HG03571 (cell line): ENCODE data around the gene TRPV4.
"Not testable (repeated sequence)": the region's sequence is repeated elsewhere in the genome, so short reads cannot be mapped to it uniquely, and the experiment has no call there.

Experiments used
- ATAC-seq: cut with Tn5 transposase; IDR thresholded peaks from one replicate; pipeline ENCODE4 v1.9.1; 2021; ENCODE audit not compliant: unreplicated experiment

The TRPV4 gene

DNA sequence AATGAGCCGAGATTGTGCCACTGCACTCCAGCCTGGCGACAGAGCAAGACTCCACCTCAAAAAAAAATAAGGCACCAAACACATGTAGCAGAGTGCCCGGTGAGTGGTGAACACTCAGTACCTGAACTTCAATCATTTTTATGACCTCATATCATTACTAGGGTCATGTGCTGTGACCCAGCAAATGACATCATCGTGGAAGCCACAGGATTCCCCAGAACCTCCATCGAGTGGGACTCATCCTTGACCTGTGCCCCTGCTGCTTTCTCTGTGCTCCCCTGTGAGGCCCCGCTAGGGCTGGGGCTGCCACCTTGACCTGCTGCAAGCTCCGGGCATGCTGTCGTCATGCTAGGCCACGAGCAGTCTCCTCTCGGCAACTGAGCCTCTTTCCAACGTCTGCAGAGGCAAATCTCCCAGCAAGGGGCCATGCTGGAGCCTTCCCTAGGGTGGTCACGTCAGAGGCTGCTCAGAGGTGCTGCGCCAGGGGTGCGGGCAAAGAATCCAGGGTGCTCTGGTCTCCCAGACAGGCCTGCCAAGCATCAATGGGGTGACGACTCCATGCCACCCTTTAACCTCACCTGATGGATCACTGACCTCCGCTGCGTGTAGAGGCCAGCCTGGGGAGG lies 28.6 kb upstream of the TRPV4 start:
- no peak for ATAC-seq

DNA sequence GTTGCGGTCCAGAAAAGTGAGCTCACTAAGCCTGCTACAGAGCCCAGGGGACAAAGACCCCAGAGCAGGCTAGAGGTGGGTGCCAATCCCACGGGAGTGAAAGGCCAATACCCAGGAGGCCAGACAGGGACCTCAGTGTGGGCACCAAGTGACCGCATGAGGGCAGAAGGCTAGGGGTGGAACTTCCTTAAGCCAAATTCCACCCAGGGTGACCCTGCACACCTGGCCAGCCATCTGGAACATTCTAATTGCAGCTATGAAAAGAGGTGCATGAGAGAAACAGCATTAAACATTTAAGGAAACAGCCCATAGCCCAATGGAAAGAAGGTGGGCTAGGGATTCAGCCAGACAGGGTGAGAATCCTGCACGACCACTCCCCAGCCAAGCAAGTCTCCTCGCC lies 27.8 kb upstream of the TRPV4 start:
- no peak for ATAC-seq

DNA sequence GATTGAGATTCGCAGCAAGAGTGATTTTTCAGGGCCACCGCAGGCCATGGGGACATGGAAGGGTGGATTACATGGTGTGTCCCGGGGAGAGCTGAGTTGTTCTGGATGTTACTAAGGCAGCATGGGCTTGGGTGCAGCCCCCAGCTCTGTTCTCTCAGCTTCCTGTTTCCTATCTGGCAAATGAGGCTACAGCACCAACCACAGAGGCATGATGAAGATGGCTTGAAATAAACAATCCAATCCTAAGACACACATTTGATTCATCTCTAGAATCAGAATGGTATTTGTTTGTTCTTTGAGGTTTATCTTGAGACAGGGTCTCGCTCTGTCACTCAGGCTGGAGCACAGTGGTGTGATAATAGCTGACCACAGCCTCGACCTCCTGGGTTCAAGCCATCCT lies 25.6 kb upstream of the TRPV4 start:
- no peak for ATAC-seq

DNA sequence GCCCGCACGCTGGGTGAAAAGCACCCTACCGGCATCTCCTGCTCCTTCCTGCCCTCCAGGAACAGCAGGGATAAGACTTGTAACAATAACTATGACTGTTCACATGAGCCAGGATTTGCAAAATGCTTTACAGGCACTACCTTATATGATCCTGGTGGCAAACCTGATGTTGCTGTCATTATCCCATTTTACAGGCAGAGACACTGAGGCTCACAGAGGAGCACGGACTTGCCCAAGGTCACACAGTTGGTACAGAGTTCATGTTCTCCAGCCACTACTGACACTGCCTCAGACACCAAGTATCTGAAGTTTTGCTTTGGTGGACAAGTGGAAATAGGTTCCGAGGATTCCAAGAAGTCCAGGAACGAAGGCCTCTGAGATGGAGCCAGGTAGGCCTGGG lies 24.5 kb upstream of the TRPV4 start:
- no peak for ATAC-seq

DNA sequence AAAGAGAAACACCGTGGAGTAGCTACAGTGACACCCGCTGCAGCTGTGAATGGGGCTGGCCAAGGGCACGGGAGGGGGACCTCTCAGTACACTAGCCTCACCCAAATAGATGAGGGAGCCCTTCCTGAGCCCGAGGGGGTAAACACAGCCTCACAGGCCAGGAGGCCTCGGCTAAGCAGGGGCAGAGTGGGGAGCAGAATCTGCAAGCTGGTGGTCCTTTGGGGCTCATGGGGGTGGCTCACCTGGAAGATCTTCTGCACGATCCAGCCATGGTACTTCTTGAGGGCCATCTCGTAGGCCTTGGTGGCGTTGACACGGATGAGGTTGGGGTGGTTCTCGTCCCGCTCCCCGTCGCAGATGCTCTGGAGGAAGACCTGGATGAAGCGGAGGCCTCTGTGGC lies 22.2 kb upstream of the TRPV4 start:
- no peak for ATAC-seq

DNA sequence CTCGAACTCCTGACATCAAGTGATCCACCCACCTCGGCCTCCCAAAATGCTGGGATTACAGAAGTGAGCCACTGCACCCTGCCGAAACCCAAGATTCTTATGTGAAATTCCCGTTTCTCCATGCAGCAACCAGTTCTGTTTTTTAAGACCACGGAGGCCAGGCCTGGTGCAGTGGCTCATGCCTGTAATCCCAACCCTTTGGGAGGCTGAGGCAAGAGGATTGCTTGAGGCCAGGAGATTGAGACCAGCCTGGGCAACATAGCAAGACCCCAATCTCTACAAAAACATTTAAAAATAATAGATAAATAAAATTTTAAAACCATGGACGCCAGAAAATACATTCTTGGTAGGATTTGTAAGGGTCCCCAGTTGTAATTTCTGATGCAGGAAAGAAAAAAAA lies 17.3 kb upstream of the TRPV4 start:
- ATAC-seq: not testable (repeated sequence)

DNA sequence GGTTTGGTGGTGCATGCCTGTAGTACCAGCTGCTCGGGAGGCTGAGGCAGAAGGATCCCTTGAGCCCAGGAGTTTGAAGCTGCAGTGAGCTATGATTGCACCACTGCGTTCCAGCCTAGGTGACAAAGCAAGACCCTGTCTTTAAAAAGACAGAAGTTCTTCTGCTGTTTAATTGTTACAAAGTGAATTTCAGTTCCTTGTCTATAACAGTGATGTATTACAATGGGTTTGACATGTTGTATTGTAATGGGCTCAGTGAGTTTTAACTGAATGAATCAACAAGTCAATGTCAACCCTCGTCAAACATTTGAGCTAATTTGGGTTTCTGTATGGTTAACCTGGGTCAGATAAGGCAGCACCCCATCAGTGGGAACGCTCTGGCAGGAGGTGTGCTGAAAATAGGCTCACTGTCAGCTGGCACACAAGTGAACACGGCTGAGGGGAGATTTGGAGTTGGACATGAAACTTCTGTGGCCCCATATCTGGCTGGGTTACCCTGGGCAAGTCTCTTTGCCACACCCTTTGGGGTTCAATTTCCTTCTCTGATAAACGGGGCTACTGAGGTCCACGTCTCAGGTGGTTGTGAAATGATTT lies 14.0 kb upstream of the TRPV4 start:
- ATAC-seq: no peak

DNA sequence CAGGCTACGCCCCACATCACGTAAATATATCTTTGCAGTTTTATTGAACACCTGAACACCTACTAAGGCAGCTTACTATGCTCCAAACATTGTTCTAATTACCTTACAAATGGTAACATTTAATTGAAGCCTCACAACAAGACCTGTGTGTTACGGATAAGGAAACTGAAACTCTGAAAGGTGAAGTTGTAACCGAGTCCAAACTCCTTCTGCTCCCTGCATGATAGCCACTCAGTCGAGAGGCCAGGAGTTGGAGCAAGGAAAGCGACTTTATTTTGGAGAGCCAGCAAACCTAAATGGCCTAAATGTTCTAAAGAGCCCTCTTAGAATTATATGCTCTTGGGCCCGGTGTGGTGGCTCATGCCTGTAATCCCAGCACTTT lies 12.6 kb upstream of the TRPV4 start:
- ATAC-seq: no peak

DNA sequence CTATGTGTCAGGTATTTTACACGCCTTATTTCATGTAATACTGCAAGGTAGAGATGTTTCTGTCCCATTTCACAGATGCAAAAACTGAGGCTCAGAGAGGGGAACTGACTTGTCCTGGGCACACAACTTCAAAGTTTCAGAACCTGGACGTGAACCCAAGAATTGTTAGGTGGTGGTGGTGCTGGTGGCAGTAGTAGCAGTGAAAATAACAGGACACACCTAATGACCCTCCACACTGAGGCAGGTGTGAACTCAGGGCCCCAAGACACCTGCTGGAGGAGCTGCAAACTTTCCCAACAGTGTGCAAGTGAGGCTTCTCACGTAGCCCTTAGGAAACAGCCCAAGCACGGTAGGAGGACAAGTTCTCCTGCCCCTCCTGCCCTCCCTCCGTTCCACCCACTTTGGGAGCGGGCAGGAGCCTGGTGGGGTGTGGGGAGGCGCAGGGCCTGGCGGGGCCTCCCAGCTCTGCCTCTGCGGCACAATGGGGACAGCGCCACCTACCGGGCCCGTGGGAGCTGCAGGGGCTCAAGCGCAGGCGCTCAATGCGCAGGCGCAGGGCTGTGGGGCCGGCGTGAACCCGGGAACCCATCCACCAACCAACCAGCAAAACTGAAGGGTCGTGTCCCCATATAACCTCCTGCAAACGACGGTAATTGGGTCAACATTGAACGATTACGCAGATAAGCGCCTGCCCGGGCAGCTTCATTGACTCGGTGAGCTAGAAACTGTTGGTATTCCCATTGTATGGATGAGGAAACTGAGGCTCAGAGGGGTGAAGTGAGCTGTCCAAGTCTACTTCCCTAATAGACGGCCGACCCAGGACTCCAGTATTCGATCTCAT lies 12.0 kb upstream of the TRPV4 start:
- ATAC-seq: peak; percentile 74

DNA sequence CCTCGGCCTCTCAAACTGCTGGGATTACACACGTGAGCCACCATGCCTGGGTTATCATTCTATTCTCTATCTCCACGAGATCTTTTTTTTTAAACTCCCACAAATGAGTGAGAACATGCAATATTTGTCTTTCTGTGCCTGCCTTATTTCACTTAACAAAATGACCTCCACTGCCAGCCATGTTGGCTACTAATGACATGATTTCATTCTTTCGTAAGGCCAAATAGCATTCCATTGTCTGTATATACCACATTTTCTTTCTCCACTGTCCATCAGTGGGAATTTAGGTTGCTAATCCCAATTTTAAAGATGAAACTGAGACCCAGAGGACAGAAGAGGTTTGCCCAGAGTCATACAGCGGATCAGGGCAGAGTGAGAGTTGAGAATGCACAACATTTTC lies 10.9 kb upstream of the TRPV4 start:
- ATAC-seq: no peak

DNA sequence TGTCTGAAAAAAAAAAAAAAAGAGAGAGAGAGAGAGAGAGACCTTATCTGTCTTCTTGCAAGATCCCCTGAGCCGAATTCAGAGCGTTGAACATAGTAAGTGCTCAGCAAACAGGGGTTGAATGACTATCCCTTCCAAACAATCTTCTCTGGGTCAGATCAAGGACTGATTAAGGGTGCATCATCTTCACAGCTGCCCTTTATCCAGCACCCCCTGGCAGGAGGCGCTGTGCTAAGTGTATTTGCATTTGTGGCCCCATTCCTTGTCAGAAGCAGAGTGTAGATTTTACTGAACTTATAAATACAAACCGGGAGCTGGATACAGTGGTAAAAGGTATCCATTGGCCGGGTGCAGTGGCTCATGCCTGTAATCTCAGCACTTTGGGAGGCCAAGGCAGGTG lies 8.8 kb upstream of the TRPV4 start:
- no peak for ATAC-seq

DNA sequence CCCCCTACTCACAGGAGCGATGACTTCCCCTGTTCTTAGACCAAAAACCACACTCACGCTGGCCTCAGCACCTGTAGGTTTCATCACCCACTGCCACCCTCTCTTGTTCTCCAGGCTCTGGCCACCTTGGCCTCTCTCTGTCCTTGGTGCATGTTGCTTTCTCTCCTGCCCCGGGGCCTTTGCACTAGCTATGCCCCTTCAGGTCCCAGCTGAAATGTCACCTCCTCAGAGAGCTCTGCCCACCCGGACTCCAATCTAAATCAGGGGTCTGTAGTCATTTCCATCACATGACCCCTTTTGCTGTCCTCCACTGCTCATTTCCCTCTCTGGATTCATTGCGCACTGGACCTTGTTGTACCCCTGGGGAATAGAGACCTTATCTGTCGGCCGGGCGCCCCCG lies 8.2 kb upstream of the TRPV4 start:
- no peak for ATAC-seq

DNA sequence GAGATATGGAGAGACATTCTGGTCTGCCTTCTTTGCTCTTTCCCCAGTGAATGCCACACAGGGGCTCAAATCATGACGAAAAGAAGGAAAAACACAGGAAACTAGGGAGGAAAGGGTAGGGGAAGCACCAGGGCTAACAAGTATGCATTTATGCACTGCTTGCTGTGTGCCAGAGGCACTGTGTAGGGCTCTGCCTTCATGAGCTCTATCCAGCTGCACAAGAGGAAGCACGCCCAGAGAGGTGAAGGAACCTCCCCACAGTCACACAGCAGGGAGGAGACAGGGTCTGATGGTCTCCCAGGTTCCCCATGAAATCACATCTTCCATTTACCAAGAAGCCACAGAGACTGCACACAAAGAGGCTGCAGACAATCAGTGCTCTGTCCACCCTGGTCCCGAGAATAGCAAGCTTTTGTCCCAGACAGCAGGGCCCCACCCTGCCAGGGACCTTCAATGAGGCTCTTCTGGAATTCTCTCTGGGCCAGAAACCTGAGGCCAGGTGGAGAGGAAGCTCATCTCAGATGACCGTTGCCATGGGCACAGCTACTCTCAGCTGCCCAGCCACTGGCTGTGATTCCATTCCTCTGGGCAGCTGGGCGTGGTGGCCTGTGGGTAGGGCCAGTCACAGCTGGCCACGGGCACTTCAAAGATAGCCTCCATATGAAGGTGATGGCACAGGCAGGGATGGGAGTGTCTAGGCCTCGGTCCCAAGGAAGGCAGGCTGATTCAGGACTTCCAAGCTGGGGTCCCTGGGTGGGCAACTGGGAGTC lies 7.3 kb upstream of the TRPV4 start:
- no peak for ATAC-seq

DNA sequence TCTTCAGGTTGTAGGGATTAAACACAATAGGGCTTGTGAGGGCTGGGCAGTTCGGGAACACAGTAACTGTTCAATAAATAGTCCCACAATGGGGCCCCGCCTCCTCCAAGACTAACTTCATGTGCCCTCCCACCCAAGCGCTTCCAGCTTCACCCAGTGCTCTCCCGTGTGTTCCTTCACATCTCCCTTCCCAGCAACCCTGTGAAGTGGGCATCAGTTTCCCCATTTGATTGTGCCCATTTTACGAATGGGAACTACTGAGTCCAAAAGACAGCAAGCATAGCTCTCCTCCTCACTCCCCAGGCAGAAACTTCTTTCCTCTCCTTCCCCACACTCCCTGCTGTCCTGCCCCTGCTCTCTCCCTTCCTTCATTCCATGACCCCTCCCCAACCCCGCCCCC lies 6.2 kb upstream of the TRPV4 start:
- ATAC-seq: no peak

DNA sequence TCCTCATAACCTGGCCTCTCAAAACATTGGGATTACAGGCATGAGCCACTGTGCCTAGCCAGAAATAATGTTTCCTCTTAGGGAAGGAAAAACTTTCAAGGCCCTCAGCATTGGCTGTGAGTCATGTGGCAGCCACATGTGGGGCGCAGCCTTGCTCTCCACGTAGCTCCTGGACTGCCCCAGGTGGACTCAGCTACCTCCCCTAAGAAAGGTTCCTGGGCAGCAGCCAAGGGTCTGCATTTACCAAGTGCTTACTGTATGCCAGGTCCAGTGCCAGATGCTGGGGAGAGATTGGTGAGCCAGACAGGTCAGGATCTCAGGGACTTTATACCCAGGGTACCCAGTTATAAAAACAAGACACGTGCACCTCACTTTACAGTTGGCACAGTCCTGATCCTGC lies 3.7 kb upstream of the TRPV4 start:
- no peak for ATAC-seq

DNA sequence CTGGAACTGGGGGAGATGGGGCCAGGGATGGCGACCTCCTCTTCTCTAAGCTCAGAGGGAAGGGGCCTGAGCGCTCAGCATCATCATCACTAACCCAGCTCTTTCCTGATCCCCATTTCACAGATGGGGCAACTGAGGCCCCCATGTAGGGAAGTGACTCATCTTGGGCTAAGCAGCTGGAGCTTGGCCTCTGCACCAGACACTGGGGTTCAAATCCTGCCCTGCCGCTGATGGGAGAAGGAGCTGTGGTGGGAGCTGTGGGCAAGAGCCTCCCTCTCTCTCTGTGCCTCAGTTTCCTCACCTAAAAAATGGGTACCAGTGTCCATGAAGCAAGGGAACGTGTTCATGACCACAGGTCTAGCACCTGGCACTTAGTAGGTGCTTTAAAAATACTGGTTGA lies 2.6 kb upstream of the TRPV4 start:
- no peak for ATAC-seq

DNA sequence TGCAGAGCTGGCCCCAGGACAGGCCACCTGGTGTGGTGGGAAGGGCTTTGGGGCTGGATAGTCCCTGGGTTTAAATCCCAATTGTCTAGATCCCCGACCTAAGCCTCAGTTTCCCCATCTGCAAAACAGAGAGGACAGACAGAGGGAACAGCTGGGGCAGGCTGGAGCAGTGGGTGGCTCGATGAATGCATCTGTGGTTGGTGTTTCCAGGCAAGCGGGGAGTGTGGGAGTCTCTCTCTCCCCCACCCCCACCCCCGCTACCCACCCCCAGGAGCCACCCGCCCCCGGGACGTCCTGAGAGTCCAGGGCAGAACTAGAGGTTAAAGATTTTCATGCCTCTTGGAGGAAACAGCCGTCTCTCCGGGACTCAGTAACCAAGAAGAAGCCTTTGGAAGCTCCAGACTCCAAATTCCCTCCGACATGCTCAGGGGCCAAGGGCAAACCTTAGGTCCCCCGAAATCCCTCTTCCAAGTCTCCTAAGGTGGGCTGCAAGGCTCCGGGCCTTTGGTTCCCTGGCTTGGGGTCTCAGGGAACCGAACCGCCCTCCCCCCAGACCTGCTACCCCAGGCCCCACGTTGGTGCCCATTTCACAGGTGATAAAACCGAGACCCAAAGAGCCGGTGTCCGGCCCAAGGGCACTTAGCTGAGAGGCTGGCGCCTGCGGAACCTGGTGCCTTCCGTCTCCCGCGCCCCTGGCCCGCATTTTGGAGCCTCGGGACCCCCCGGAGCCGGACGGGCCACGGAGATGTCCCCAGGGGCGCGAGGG lies 474 bp downstream of the TRPV4 start:
- no peak for ATAC-seq

DNA sequence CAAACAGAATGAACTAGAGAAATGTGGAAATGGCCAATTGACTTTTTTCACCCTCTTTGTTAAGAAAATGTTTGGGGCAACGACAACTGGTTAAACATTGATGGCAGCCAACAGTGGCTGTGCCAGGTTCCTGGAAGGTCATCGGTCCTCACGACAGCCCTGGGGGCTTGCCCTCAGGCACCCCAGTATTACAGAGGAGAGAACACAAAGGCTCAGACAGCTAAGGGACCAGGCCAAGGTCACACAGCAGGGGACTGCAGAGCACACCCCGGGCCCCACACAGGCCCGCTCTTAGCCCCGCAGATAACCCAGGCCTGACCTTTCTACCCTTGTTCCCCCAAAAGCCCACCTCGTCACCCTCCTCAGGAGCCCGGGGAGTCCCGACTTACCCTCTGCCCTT lies 1.3 kb downstream of the TRPV4 start:
- no peak for ATAC-seq

DNA sequence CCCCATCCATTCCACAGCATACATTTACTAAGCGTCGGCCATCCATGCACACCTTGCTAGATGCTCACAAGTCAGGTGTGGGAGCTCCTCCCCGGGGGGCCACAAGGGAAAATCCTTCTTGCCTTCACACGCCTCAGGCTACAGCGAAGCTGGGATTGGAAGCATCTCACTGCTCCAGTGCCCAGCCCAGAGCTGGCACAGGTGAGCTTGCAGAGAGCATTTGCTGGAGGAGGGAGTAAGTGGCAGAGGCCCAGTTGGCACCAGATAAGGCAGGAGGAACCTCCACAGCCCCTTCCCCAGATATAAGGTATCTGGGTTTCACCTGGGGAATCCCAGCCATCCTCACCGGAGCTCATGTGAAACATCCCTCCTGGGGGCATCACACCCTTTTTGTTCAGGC lies 1.8 kb downstream of the TRPV4 start:
- no peak for ATAC-seq

DNA sequence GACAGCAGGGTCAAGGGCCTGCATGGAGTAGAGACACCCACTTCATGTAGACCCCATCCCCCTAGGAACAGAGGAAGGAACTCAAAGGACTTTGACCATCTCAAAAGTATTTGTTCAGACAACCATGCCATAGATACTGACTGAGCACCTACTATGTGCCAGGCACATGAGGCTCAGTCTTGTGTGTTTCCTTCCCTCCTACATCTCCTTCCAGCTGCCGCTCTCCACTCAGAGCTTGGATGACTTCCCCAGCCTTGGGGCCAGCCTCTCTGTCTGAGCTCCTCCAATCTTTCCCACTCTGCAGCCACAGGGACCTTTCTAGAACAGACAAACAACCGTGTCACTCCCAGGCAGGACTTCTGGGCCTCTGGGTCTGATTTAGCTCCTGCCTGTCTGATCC lies 2.5 kb downstream of the TRPV4 start:
- ATAC-seq: no peak

DNA sequence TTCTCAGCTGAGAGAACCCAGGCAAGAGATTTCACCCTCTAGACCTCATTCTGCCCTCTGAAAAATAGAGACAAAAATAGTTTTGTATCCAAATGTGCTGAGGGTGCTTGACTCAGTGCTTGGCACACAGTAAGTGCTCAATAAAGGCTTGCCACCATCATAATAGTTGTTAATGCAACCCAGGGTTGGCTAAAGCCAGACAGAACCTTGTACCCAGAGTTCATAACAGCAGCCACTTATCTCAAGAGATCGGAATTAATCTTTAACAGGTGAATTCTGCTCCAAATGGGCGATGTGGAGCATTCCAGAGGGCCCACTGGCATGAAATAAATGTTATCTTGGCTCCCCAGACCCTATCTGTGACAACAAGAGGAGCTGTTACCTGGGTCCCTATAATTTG lies 2.9 kb downstream of the TRPV4 start:
- no peak for ATAC-seq
